Stomach (tissue), 4 donors: ENCODE measurements around the gene BACH1.
A peak's percentile ranks its signal among the peaks of the same experiment; 100 is the strongest.

Experiments used
- EP300 ChIP-seq: sonication (generic); formaldehyde crosslinking; IDR thresholded peaks from one replicate; pipeline ENCODE4 v1.6.1; 2017; ENCODE audit warnings: antibody characterized with exemption
- POLR2A ChIP-seq, 4 donors: fragments of 450-650 bp; IDR thresholded peaks; one replicate each; pipeline ENCODE4 v1.6.1; 2016; ENCODE audit warnings: antibody characterized with exemption in 4 of 4, control low read depth in 2 of 4, mild to moderate bottlenecking in 1 of 4, moderate library complexity in 1 of 4
- TF ChIP-seq, protein P1 (sequence below), 7 experiments: fragments of 450-650 bp in 4 of 7; fragments of 200-600 bp in 3 of 7; sonication (generic) in 3 of 7; IDR thresholded peaks; one replicate each; pipeline ENCODE4 v1.5.1; 2016 to 2019; ENCODE audit warnings: antibody characterized with exemption in 7 of 7, control low read depth in 2 of 7, mild to moderate bottlenecking in 1 of 7

DNA sequence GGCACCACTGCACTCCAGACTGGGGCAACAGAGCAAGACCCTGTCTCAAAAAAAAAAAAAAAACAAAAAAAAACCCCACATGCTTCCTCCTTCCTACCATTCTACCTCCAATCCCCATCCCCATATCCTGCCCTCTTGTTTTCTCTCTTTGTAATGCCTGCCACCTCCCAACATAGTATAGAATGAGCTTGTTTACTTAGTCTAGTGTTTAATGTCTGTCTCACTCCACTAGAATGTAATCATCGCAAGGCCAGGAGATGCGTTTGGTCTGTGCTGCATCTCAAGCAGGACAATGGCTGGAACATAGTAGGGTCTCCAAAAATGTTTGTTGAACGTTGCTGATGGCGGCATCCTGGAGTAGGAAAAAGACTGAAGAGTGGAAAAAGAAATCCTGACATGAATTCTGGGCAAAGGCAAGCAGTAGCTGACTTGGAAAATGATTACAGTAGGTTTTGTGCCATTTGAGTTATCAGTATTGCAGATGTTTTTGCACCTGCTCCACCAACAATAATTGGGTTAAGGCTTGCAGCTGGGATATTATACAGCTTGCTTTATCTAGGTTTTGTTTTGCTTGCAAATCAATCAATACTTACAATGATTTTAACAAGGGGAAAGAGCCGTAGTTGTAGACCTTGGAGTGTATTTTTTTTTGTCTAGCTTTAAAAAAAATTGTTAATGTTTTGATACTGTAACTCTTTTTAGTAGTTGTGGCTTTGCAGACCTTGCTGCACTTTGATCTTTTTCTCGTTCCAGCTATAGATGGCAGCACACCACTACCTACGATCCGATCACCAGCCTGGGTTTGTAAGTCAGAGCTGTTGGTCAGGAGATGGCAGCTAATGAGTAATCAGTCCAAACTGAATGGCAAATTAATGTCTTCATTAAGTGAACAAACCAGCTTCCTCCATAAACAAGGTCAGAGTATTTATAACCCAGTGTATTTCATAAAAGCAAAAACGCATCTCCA lies 62.4 kb downstream of the BACH1 start:
- TF ChIP-seq, protein P1, sequence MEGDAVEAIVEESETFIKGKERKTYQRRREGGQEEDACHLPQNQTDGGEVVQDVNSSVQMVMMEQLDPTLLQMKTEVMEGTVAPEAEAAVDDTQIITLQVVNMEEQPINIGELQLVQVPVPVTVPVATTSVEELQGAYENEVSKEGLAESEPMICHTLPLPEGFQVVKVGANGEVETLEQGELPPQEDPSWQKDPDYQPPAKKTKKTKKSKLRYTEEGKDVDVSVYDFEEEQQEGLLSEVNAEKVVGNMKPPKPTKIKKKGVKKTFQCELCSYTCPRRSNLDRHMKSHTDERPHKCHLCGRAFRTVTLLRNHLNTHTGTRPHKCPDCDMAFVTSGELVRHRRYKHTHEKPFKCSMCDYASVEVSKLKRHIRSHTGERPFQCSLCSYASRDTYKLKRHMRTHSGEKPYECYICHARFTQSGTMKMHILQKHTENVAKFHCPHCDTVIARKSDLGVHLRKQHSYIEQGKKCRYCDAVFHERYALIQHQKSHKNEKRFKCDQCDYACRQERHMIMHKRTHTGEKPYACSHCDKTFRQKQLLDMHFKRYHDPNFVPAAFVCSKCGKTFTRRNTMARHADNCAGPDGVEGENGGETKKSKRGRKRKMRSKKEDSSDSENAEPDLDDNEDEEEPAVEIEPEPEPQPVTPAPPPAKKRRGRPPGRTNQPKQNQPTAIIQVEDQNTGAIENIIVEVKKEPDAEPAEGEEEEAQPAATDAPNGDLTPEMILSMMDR (IDR thresholded peaks at IDR 0.05), result peak in 1 of 7 experiments; percentile 17
- TF ChIP-seq POLR2A (IDR thresholded peaks at IDR 0.05), result no peak
- TF ChIP-seq EP300, result no peak
